Amygdala (tissue), 56 donors: ENCODE results near the gene RASSF5.

Source experiments
- DNase-seq, 56 donors: peaks; one replicate each; lab custom pipeline; 2025; lab: John Stamatoyannopoulos, UW

The RASSF5 gene, protein sequence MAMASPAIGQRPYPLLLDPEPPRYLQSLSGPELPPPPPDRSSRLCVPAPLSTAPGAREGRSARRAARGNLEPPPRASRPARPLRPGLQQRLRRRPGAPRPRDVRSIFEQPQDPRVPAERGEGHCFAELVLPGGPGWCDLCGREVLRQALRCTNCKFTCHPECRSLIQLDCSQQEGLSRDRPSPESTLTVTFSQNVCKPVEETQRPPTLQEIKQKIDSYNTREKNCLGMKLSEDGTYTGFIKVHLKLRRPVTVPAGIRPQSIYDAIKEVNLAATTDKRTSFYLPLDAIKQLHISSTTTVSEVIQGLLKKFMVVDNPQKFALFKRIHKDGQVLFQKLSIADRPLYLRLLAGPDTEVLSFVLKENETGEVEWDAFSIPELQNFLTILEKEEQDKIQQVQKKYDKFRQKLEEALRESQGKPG

GRCh38 chr1:206507284-206508129 lies at the start of gene RASSF5:
Gene RASSF5 (plus strand): TSS chr1:206507531. CDS start chr1:206507603, 72 bp downstream.
- DNase-seq, result peak in 48 of 56 donors; percentile 7 to 75 (median 42)

DNA sequence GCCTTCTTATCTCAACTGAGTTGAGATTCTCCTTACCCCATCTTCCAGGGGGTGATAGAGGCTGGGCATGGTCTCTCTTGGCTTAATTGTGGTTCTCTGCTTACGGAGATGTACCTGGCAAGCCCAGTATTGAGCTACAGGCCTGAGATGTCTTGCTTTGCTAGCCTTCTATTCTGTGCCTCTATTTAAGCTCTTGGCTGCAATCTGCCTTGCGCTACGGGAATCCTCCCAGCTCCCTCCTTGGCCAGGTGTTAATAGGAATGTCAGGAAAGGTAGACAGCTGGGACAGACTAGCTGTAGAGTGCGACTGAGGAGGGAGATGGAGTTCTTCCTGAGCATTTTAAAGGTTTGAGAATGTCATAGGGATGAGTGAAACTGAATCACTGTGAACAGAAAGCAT lies 47.6 kb upstream of the RASSF5 start:
- no peak for DNase-seq

- no peak for DNase-seq
Observed at GRCh38 chr1:206460836-206461426, 46.4 kb upstream of the RASSF5 start.

DNA sequence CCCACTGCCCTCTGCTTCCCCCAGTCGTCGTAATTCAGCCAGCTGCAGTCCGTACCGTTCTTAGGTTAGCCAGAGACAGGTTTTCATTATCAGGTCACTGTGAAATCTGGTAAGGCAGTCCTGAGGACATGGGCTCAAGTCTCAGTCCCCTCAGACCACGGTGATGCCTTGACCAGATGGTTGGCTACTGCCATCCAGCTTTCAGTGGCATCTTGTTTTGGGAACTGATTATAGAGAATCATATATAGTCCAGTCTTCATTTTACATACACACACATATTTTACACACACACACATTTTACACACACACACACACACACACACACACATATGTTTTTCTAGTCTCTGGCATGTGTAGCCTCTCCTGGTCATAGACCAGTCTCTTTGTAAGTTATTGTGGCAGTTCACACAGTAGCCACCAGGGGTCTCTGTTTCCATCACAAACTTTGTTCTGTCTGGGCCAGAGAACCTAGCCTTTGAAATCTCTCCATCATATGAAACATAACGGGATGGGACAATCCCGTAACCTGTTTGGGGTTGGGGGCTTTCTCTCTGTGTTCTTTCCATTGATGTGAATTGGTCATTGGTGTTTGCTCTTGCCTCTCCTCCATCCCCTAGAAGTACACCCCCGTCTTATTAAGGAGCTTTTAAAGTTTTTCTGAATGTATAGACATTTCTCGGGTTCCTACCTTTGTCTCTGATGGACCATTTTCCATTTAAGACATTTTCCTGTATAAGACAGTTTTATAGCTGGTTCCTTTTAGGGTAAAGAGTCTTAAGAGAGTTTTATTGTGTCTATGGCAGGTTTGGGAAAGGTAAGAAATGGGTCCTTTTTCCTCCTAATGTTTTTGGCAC lies 45.5 kb upstream of the RASSF5 start:
- DNase-seq, result peak in 33 of 56 donors; percentile 7 to 87 (median 41)

DNA sequence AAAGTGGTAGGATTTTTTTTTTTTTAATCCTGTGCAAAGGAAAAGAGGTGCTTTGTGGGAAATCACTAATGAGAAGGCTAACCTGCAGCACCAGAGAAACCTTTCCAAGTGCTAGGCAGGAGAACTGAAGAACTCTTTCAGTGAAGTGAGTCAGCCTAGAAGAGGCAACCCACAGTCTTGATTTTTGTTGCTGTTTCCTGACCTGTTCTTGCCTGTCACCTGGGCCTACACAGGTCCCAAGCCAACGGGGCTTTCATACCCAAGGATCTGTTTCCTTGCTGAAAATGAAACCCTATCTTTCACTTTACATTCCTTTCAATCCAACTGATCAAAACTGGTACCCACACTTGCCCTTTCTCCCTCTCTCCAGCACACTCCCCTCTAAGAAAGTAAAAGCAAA lies 44.2 kb upstream of the RASSF5 start:
- DNase-seq, result no peak

DNA sequence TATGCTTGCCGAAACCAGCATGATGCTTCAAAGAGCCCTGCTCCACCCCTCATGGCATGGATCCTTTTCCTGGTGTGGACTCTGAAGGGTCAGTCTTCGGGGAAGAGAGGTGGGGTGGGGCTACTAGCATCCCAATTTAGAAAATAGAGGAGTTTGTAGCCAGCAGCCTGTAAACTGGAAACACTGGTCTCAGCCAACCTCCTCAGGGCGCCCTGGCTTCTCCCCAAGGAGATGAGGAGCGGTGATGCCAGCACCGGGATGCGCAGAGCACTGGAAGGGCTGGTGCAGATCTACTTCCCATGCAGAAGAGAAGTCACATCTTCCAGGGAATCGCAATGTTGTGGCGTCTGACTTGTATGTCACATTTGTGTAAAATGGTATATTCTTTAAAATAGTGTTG lies 43.4 kb upstream of the RASSF5 start:
- no peak for DNase-seq

- peak in 18 of 56 donors; percentile 9 to 63 (median 30) for DNase-seq
Observed at GRCh38 chr1:206464456-206464964, 42.8 kb upstream of the RASSF5 start.

GRCh38 chr1:206465951-206466350 lies 41.4 kb upstream of the RASSF5 start:
- DNase-seq, result no peak

- peak in 1 of 56 donors; percentile 9 for DNase-seq
Observed at GRCh38 chr1:206466840-206467649, 40.3 kb upstream of the RASSF5 start.

DNA sequence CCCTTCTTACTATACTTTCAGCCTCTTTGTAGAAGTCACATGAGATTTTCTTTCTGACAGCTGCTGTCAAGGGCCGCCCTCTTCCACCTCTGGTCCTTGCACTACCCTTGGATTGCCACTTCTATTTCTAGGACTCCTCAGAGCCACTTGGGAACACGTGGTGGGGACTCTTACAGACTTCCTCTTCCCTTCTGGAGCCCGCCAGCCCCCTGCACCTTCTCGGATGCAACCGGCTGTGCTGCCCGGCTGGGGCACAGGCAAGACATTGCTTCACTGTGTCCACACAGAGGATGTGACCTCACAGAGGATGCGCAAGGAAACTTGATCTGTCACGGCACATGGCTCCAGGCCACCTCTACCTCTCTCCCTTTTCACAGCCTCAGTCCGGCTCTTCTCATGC lies 39.4 kb upstream of the RASSF5 start:
- peak in 26 of 56 donors; percentile 12 to 61 (median 28) for DNase-seq

GRCh38 chr1:206468571-206468970 lies 38.8 kb upstream of the RASSF5 start:
- DNase-seq, result no peak

- no peak for DNase-seq
Observed at GRCh38 chr1:206469411-206469932, 37.9 kb upstream of the RASSF5 start.

GRCh38 chr1:206469933-206470691 lies 37.2 kb upstream of the RASSF5 start, which contains the start of gene IKBKE:
Gene IKBKE (plus strand): TSS chr1:206470476. CDS start chr1:206473228, 2,752 bp downstream.
- peak in 38 of 56 donors; percentile 14 to 65 (median 34) for DNase-seq

DNA sequence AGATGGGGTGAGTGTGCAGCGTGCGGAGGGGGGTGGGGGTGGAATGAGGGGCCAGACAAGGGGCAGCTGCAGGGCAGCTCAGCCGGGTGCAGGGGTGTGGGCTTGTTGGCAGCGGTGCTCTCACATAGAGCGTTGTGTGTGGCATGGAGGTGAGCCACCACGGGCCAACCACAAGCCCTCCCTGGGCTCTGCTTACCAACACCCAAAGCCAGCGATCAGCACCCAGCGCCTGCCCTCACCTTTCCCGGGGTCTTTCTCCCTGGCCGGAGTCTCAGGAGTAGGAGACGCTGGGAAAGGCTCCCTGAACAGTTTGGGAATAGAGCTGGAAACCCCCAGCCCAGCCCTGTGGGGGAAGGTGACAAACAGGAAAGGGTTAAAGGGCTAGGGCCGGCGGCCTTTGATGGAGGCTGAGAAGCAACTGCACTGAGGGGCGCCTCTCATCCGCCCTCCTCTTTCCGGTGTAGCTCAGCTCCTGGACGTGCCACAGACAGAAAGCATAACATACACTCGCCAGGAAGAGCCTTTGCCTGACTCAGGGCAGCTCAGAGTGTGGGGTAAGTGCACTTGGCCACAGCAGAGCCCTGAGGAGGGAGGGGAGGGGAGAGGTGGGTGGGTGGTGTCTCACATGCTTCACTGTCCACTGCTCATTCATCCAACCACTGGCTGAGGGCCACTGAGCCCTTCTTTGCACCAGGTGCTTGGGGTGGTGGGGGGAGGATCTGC lies 36.5 kb upstream of the RASSF5 start:
- DNase-seq, result no peak

DNA sequence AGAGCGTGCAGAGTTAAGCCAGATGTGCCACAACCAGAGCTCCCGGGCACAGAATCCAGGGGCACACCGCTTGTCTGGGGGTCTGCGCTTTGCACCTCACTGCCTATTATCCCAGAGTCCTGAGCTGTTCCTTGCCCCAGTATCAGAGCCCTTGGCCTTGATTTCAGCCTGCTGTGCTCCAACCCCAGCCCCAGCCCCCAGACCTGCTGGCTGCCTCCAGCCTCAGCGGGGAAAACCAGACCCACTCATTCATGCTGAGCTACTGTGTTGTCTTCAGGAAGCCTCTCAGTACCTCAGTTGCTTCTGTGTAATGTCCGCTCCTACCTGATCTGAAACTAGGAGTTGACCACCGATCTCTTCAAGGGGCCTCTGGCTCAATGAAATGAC lies 35.9 kb upstream of the RASSF5 start:
- no peak for DNase-seq

DNA sequence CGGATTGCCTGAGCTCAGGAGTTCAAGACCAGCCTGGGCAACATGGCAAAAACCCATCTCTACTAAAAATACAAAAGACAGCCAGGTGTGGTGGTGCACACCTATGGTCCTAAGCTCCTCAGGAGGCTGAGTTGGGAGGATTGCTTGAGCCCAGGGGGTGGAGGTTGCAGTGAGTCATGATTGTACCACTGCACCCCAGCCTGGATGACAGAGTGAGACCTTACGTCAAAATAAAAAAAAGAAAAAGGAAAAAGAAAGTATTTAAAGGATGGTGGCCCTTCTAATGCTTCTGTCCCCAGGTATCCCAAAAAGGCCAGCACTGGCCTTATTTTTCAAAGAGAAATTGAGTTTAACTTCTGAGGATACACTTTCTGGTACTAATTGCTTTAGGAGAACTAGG lies 35.3 kb upstream of the RASSF5 start:
- DNase-seq, result no peak

GRCh38 chr1:206472454-206472853 lies 34.9 kb upstream of the RASSF5 start:
- DNase-seq, result peak in 1 of 56 donors; percentile 22
